ENCODE measurements around the gene HCN4. TPM values are rescaled to one million over a fixed set of nuclear protein-coding genes. Genes with fewer than 3 reads are reported as not detected.

Gene HCN4
- total and polyA plus RNA-seq, 2 of the 8 experiments (the other 6 are each of a cell fraction or from before 2014, with no cell fraction given), result 3.7 to 8.5 TPM

DNA sequence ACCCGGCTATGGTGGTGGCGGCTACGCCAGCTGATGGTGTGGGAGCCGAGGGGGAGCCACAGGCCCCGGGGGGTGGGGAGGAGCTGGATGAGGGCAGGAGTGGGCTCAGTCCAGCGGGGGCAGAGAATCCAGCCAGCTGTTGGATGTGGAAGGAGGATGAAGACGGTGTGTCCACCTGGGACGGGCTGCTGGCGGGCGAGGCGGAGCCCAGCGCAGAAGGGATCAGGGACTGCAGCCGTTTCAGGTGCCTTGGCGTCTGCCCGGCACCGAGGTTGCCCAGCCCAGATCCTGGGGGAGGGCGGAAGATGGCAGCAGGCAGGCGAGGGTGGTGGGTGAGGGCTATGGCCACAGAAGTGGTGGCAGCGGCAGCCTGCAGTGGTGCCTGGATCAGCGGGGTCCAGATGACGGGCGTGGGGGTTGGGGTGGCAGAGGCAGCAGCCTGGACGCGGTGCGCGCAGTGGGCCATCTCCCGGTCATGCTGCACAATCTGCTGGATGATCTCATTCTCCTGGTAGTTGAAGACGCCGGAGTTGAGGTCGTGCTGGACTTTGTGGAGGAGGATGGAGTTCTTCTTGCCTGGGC is 45.3 kb downstream of the HCN4 start:
- Histone ChIP-seq H3K4ac (replicated peaks; ENCODE audit: insufficient read length, low read depth, low read length) (no peak overlapping the region), H3K36me3 (ENCODE audit: control insufficient read depth in 2 of 4, insufficient read depth in 4 of 4, low read length in 3 of 4) (peaks cover 0 to 19% (median 7%) of the 10 kb centered on the region in 4 experiments; a peak in 5 of 8 replicates), H3K79me1 (ENCODE audit: low read depth, low read length) (no peaks in the 10 kb centered on the region; the same call in 1 of the 2 replicates), H2AK5ac (ENCODE audit: low read depth, low read length) (no peak overlapping the region), H3K79me2 (ENCODE audit: control insufficient read depth in 1 of 2, insufficient read depth in 2 of 2, low read length in 2 of 2) (no peaks in the 10 kb centered on the region), H3K27ac (ENCODE audit: low read depth, low read length) (no peak overlapping the region), H3K56ac (replicated peaks; ENCODE audit: insufficient read length, low read depth, low read length) (no peak overlapping the region), H3K23ac (ENCODE audit: insufficient read length) (no peak overlapping the region), H3K9me3 (ENCODE audit: insufficient read depth in 2 of 2, low read depth in 1 of 2, low read length in 1 of 2) (no peaks in the 10 kb centered on the region), H3K4me2 (ENCODE audit: insufficient read depth in 1 of 2, low read depth in 2 of 2, low read length in 2 of 2) (no peak overlapping the region), H2AFZ (ENCODE audit: low read length) (no peak overlapping the region), H4K5ac (ENCODE audit: insufficient read length, low read depth, low read length) (no peak overlapping the region), H4K8ac (ENCODE audit: extremely low read depth, insufficient read depth, low read length) (no peak overlapping the region; the same call in 1 of the 2 replicates), H3K4me3 (ENCODE audit: extremely low read depth in 1 of 4, insufficient read depth in 2 of 4, low read depth in 3 of 4, low read length in 4 of 4) (no peak overlapping the region), H4K20me1 (replicated peaks in 1 of 2; ENCODE audit: control insufficient read depth in 1 of 2, insufficient read depth in 2 of 2, low read length in 2 of 2) (peaks cover 6 to 7% of the 10 kb centered on the region in 2 experiments), H3K4me1 (replicated peaks in 1 of 4; ENCODE audit: control insufficient read depth in 3 of 4, insufficient read depth in 4 of 4, low read length in 3 of 4) (peaks cover 0 to 10% (median 4%) of the 10 kb centered on the region in 4 experiments; a peak in 6 of 7 replicates), H2BK15ac (ENCODE audit: low read length) (no peak overlapping the region), H3K18ac (ENCODE audit: extremely low read depth, low read length) (no peak overlapping the region), H3K9ac (replicated peaks in 1 of 4; ENCODE audit: extremely low read depth in 1 of 4, low read depth in 3 of 4, low read length in 3 of 4) (peak overlapping the region in 1 of 4 experiments; percentile 18; a peak in 1 of 7 replicates), H2BK20ac (ENCODE audit: low read length) (no peak overlapping the region), H2BK5ac (ENCODE audit: low read depth, low read length) (no peak overlapping the region), H3K23me2 (ENCODE audit: low read depth, low read length) (no peaks in the 10 kb centered on the region), H3K27me3 (replicated peaks in 1 of 4; ENCODE audit: control insufficient read depth in 3 of 4, extremely low read depth in 1 of 4, insufficient read depth in 3 of 4, low read length in 3 of 4) (no peaks in the 10 kb centered on the region; a peak in 1 of 7 replicates), H2BK12ac (ENCODE audit: low read depth, low read length) (no peak overlapping the region), H2BK120ac (replicated peaks; ENCODE audit: low read depth, low read length) (no peak overlapping the region), H4K91ac (replicated peaks; ENCODE audit: insufficient read length, low read length) (no peak overlapping the region), H3K14ac (ENCODE audit: insufficient read length) (no peak overlapping the region)
- TF ChIP-seq, protein P1, sequence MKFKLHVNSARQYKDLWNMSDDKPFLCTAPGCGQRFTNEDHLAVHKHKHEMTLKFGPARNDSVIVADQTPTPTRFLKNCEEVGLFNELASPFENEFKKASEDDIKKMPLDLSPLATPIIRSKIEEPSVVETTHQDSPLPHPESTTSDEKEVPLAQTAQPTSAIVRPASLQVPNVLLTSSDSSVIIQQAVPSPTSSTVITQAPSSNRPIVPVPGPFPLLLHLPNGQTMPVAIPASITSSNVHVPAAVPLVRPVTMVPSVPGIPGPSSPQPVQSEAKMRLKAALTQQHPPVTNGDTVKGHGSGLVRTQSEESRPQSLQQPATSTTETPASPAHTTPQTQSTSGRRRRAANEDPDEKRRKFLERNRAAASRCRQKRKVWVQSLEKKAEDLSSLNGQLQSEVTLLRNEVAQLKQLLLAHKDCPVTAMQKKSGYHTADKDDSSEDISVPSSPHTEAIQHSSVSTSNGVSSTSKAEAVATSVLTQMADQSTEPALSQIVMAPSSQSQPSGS (IDR thresholded peaks at IDR 0.05; ENCODE audit: low read length), result no peak
- TF ChIP-seq SUZ12 (IDR thresholded peaks at IDR 0.05; ENCODE audit: low read length) (no peak), ZNF274 (IDR thresholded peaks at IDR 0.05; ENCODE audit: borderline replicate concordance, extremely low read depth, low read length) (no peak), FOSL1 (IDR thresholded peaks at IDR 0.05; ENCODE audit: insufficient read depth, low read depth, low read length) (no peak)
- ChIA-PET CTCF (ENCODE audit: partially characterized antibody) (interaction anchor here (1.2 kb wide), 1 partner anchor 38 kb away, joined by 3 read pairs; no protein-coding TSS in a partner anchor), POLR2A (ENCODE audit: partially characterized antibody) (no interaction called here)
- no peak for DNase-seq (ENCODE audit: low read depth in 1 of 2, low spot score in 2 of 2)
- 91% methylated on average over 15 of the region's 30 CpGs; no CpG with 5 or more reads in 1 of the 2 experiments for WGBS, 2 experiments (ENCODE audit: extremely low coverage in 1 of 2, insufficient coverage in 1 of 2, insufficient read length in 1 of 2, insufficient replicate concordance in 2 of 2, low coverage in 1 of 2, low lambda C conversion rate in 2 of 2, missing lambda C conversion rate in 1 of 2)
- FAIRE-seq, result no peak
